ENCODE data around the gene OBP2B.
"Not testable (repeated sequence)": the region's sequence is repeated elsewhere in the genome, so short reads cannot be mapped to it uniquely, and the experiment has no call there.

OBP2B gene

GRCh38 chr9:133208880-133209300, at the start of gene OBP2B:
Gene OBP2B, minus strand, starts transcription at chr9:133209250. Its CDS starts 51 bp downstream, at chr9:133209199.
- not testable (repeated sequence) for H3K4me3 ChIP-seq (ENCODE audit: low read depth, low read length); H3K27ac ChIP-seq; H3K27me3 ChIP-seq (ENCODE audit: insufficient read depth, low read depth, severe bottlenecking); H3K9me3 ChIP-seq (ENCODE audit: severe bottlenecking); DNase-seq; H3K36me3 ChIP-seq

- DNase-seq = peak; percentile 23
Measured at GRCh38 chr9:133258061-133259015, 49.3 kb upstream of the OBP2B start.

GRCh38 chr9:133257465-133257956, 48.5 kb upstream of the OBP2B start:
- TF ChIP-seq CTCF (IDR thresholded peaks at IDR 0.05; ENCODE audit: low read depth, low read length) = no peak
- DNase-seq = no peak

More at GRCh38 chr9:133258061-133259015, 49.3 kb upstream of the OBP2B start:
- no peaks in the 10 kb centered on the region for H3K36me3 ChIP-seq
- no peak overlapping the region for H3K27ac ChIP-seq
- H3K4me3 ChIP-seq (ENCODE audit: low read depth, low read length) = no peak overlapping the region
- peaks cover 3% of the 10 kb centered on the region for H3K9me3 ChIP-seq (ENCODE audit: severe bottlenecking)
- H3K27me3 ChIP-seq (ENCODE audit: insufficient read depth, low read depth, severe bottlenecking) = no peaks in the 10 kb centered on the region
- TF ChIP-seq CTCF (IDR thresholded peaks at IDR 0.05; ENCODE audit: low read depth, low read length) = no peak

GRCh38 chr9:133256686-133257091, 47.6 kb upstream of the OBP2B start:
- Histone ChIP-seq H3K27ac (no peak overlapping the region), H3K36me3 (no peaks in the 10 kb centered on the region), H3K27me3 (ENCODE audit: insufficient read depth, low read depth, severe bottlenecking) (no peaks in the 10 kb centered on the region), H3K4me3 (ENCODE audit: low read depth, low read length) (no peak overlapping the region), H3K9me3 (ENCODE audit: severe bottlenecking) (peaks cover 3% of the 10 kb centered on the region)
- no peak for TF ChIP-seq CTCF (IDR thresholded peaks at IDR 0.05; ENCODE audit: low read depth, low read length)
- no peak for DNase-seq

More at GRCh38 chr9:133257465-133257956, 48.5 kb upstream of the OBP2B start:
- no peak overlapping the region for H3K4me3 ChIP-seq (ENCODE audit: low read depth, low read length)
- no peaks in the 10 kb centered on the region for H3K36me3 ChIP-seq
- H3K27ac ChIP-seq = no peak overlapping the region
- H3K9me3 ChIP-seq (ENCODE audit: severe bottlenecking) = peaks cover 3% of the 10 kb centered on the region
- H3K27me3 ChIP-seq (ENCODE audit: insufficient read depth, low read depth, severe bottlenecking) = no peaks in the 10 kb centered on the region

GRCh38 chr9:133256136-133256461, 47.0 kb upstream of the OBP2B start:
- Histone ChIP-seq H3K27ac (no peak overlapping the region), H3K27me3 (ENCODE audit: insufficient read depth, low read depth, severe bottlenecking) (no peaks in the 10 kb centered on the region), H3K4me3 (ENCODE audit: low read depth, low read length) (no peak overlapping the region), H3K36me3 (no peaks in the 10 kb centered on the region), H3K9me3 (ENCODE audit: severe bottlenecking) (peaks cover 3% of the 10 kb centered on the region)
- no peak for TF ChIP-seq CTCF (IDR thresholded peaks at IDR 0.05; ENCODE audit: low read depth, low read length)
- no peak for DNase-seq

GRCh38 chr9:133255371-133256135, 46.5 kb upstream of the OBP2B start:
- TF ChIP-seq CTCF (IDR thresholded peaks at IDR 0.05; ENCODE audit: low read depth, low read length) = no peak
- Histone ChIP-seq H3K9me3 (ENCODE audit: severe bottlenecking) (peaks cover 3% of the 10 kb centered on the region), H3K36me3 (no peaks in the 10 kb centered on the region), H3K4me3 (ENCODE audit: low read depth, low read length) (no peak overlapping the region), H3K27me3 (ENCODE audit: insufficient read depth, low read depth, severe bottlenecking) (no peaks in the 10 kb centered on the region), H3K27ac (no peak overlapping the region)
- DNase-seq = no peak
